GM18873 (cell line): ENCODE measurements around the gene HIVEP1.
"Not testable (repeated sequence)": the region's sequence is repeated elsewhere in the genome, so short reads cannot be mapped to it uniquely, and the experiment has no call there.

Experiments
- ATAC-seq: cut with Tn5 transposase; IDR thresholded peaks from one replicate; pipeline ENCODE4 v1.9.1; 2021; ENCODE audit warnings: mild to moderate bottlenecking, moderate library complexity, moderate number of reproducible peaks; ENCODE audit not compliant: unreplicated experiment, low FRiP score

Gene HIVEP1

GRCh38 chr6:12147557-12148316 lies 135.6 kb downstream of the HIVEP1 start:
- ATAC-seq, result no peak

- ATAC-seq, result no peak
Observed at GRCh38 chr6:12148317-12148801, 136.2 kb downstream of the HIVEP1 start.

- no peak for ATAC-seq
Observed at GRCh38 chr6:12148841-12149240, 136.7 kb downstream of the HIVEP1 start.

- ATAC-seq, result no peak
Observed at GRCh38 chr6:12149944-12150510, 137.9 kb downstream of the HIVEP1 start.

- no peak for ATAC-seq
Observed at GRCh38 chr6:12150812-12151432, 138.8 kb downstream of the HIVEP1 start.

GRCh38 chr6:12151433-12151820 lies 139.3 kb downstream of the HIVEP1 start:
- ATAC-seq, result no peak

GRCh38 chr6:12152023-12152970 lies 140.2 kb downstream of the HIVEP1 start:
- no peak for ATAC-seq

- not testable (repeated sequence) for ATAC-seq
Observed at GRCh38 chr6:12155769-12156168, 143.7 kb downstream of the HIVEP1 start.

GRCh38 chr6:12158686-12159415 lies 146.7 kb downstream of the HIVEP1 start:
- ATAC-seq, result no peak

- ATAC-seq, result no peak
Observed at GRCh38 chr6:12160326-12160725, 148.2 kb downstream of the HIVEP1 start.

GRCh38 chr6:12162213-12162612 lies 150.1 kb downstream of the HIVEP1 start:
- ATAC-seq, result no peak

- peak; percentile 52 for ATAC-seq
Observed at GRCh38 chr6:12163149-12163548, 151.0 kb downstream of the HIVEP1 start.

GRCh38 chr6:12163744-12164507 lies 151.8 kb downstream of the HIVEP1 start:
- no peak for ATAC-seq

- ATAC-seq, result no peak
Observed at GRCh38 chr6:12164508-12164770, 152.3 kb downstream of the HIVEP1 start.

GRCh38 chr6:12165297-12165696 lies 153.2 kb downstream of the HIVEP1 start:
- no peak for ATAC-seq

GRCh38 chr6:12165722-12166280 lies 153.7 kb downstream of the HIVEP1 start:
- ATAC-seq, result no peak

GRCh38 chr6:12169377-12169776 lies 157.3 kb downstream of the HIVEP1 start:
- no peak for ATAC-seq

GRCh38 chr6:12170351-12171092 lies 158.4 kb downstream of the HIVEP1 start:
- no peak for ATAC-seq
